ENCODE measurements around the gene SNX17.

SNX17 gene

DNA sequence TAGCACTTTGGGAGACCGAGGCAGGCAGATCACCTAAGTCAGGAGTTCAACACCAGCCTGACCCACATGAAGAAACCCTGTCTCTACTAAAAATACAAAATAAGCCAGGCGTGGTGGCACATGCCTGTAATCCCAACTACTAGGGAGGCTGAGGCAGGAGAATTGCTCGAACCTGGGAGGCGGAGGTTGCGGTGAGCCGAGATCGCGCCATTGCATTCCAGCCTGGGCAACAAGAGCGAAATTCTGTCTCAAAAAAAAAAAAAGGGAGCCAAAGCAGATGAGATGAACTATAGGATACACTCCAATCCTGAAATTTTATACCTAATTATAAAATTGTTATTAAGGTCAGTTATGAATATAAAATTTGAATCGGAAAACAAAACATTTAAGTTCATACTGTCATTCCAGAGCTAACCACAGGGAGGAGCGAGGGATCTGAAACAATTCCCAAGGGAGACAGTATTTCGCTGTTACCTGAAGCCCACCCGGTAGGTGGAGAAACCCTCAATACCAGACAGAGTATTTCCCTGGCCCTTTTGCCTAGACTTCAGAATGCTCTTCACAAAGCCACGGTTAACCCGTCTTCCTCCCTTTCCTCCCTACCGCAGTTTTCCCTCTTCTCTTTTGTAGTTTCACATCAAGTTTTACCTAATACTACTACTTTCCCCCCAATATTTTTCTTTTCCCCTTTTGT is 37.5 kb downstream of the SNX17 start:
- no peak overlapping the region for H3K23ac ChIP-seq (ENCODE audit: low read length)
- peak overlapping the region; percentile 93 for H3K4ac ChIP-seq (ENCODE audit: low read depth, low read length)
- H4K8ac ChIP-seq (ENCODE audit: low read depth, low read length) = no peak overlapping the region
- H2BK12ac ChIP-seq (ENCODE audit: low read length) = no peak overlapping the region
- H2AK5ac ChIP-seq (ENCODE audit: low read length) = no peak overlapping the region
- H3K27ac ChIP-seq (ENCODE audit: low read depth, low read length) = no peak overlapping the region
- H3K9ac ChIP-seq (ENCODE audit: low read length) = no peak overlapping the region
- peak; percentile 44 to 73 for DNase-seq
- H2AFZ ChIP-seq (ENCODE audit: insufficient read depth, low read length, poor library complexity) = no peak overlapping the region
- peaks cover 19% of the 10 kb centered on the region for H3K79me2 ChIP-seq (ENCODE audit: control insufficient read depth, insufficient read depth, low read length, poor library complexity)
- peaks cover 6 to 9% of the 10 kb centered on the region in 2 experiments for H3K36me3 ChIP-seq (ENCODE audit: control insufficient read depth in 1 of 2, insufficient read depth in 2 of 2, low read length in 2 of 2)
- H4K91ac ChIP-seq (ENCODE audit: low read depth, low read length) = no peak overlapping the region
- no peak overlapping the region for H2BK5ac ChIP-seq (ENCODE audit: low read depth, low read length, poor library complexity)
- no peaks in the 10 kb centered on the region for H3K27me3 ChIP-seq (ENCODE audit: insufficient read depth, low read length)
- no peak overlapping the region for H3K4me3 ChIP-seq (ENCODE audit: low read depth, low read length)
- no peak overlapping the region for H3K18ac ChIP-seq (ENCODE audit: low read length)
- H2BK120ac ChIP-seq (ENCODE audit: insufficient read depth, low read length, poor library complexity) = no peak overlapping the region
- H3K79me1 ChIP-seq (ENCODE audit: low read length) = peaks cover 6% of the 10 kb centered on the region
- H4K12ac ChIP-seq (ENCODE audit: low read depth, low read length) = no peak overlapping the region
- peak overlapping the region; percentile 56 for H3K4me2 ChIP-seq (ENCODE audit: low read length)
- no peaks in the 10 kb centered on the region for H3K9me3 ChIP-seq (ENCODE audit: insufficient read depth, low read depth, low read length)
- H3K14ac ChIP-seq (ENCODE audit: low read length) = no peak overlapping the region
- H3K4me1 ChIP-seq (ENCODE audit: control insufficient read depth in 1 of 2, insufficient read depth in 2 of 2, low read length in 2 of 2) = peaks cover 0 to 2% of the 10 kb centered on the region in 2 experiments
- WGBS (ENCODE audit: extremely low coverage, insufficient coverage, insufficient read length) = no CpG with 5 or more reads among the region's 16 CpGs

DNA sequence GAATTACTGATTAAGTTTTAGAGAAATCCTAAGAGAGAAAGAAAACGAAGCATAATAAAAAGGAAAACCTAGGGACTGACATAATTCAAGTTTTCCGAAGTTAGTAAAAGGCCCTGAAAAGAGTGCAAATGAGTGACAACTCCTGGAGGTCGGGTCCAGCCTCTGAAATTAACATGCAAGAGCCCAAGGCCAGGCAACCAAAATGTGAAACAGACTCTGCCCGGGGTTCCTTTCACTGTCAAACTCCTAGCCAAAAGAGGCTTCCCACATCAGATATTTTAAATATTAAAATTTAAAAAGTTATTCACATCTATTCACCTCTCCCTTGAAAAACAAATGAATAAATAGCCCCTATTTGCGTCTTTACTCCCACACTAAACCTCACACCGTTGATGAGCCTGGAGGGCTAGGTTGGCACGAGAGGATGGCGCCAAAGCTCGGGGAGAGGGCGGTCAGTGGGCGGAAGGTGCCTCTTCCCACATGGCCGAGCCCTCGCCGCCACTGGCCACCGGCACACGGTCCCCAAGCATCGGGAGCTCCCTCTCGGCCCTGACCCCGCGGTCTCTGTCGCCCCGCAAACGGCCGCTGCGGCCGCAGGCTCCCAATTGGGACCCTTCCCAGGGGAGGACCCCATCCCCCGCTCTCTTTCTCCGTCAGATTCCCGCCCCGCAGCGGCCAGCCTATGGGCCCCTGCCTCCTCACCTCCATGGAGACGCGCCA is 38.3 kb downstream of the SNX17 start:
- Histone ChIP-seq H2AK5ac (ENCODE audit: low read length) (peak overlapping the region; percentile 69), H3K18ac (ENCODE audit: low read length) (peak overlapping the region; percentile 81), H3K27ac (ENCODE audit: low read depth, low read length) (peak overlapping the region; percentile 37), H2BK5ac (ENCODE audit: low read depth, low read length, poor library complexity) (no peak overlapping the region), H2BK120ac (ENCODE audit: insufficient read depth, low read length, poor library complexity) (no peak overlapping the region), H3K23ac (ENCODE audit: low read length) (no peak overlapping the region), H4K91ac (ENCODE audit: low read depth, low read length) (peak overlapping the region; percentile 16), H3K14ac (ENCODE audit: low read length) (peak overlapping the region; percentile 74), H4K8ac (ENCODE audit: low read depth, low read length) (peak overlapping the region; percentile 64), H3K27me3 (ENCODE audit: insufficient read depth, low read length) (no peaks in the 10 kb centered on the region), H3K4me3 (ENCODE audit: low read depth, low read length) (peak overlapping the region; percentile 98), H3K4ac (ENCODE audit: low read depth, low read length) (peak overlapping the region; percentile 97), H4K12ac (ENCODE audit: low read depth, low read length) (peak overlapping the region; percentile 75), H2BK12ac (ENCODE audit: low read length) (peak overlapping the region; percentile 15), H3K9ac (ENCODE audit: low read length) (peak overlapping the region; percentile 89), H3K4me2 (ENCODE audit: low read length) (peak overlapping the region; percentile 66), H3K79me2 (ENCODE audit: control insufficient read depth, insufficient read depth, low read length, poor library complexity) (peaks cover 17% of the 10 kb centered on the region), H3K79me1 (ENCODE audit: low read length) (peaks cover 6% of the 10 kb centered on the region), H3K4me1 (ENCODE audit: control insufficient read depth in 1 of 2, insufficient read depth in 2 of 2, low read length in 2 of 2) (peaks cover 0 to 2% of the 10 kb centered on the region in 2 experiments), H3K9me3 (ENCODE audit: insufficient read depth, low read depth, low read length) (no peaks in the 10 kb centered on the region), H2AFZ (ENCODE audit: insufficient read depth, low read length, poor library complexity) (peak overlapping the region; percentile 90), H3K36me3 (ENCODE audit: control insufficient read depth in 1 of 2, insufficient read depth in 2 of 2, low read length in 2 of 2) (peaks cover 6 to 9% of the 10 kb centered on the region in 2 experiments)
- no CpG with 5 or more reads among the region's 33 CpGs for WGBS (ENCODE audit: extremely low coverage, insufficient coverage, insufficient read length)
- peak in 1 of 2 donors; percentile 44 for DNase-seq

DNA sequence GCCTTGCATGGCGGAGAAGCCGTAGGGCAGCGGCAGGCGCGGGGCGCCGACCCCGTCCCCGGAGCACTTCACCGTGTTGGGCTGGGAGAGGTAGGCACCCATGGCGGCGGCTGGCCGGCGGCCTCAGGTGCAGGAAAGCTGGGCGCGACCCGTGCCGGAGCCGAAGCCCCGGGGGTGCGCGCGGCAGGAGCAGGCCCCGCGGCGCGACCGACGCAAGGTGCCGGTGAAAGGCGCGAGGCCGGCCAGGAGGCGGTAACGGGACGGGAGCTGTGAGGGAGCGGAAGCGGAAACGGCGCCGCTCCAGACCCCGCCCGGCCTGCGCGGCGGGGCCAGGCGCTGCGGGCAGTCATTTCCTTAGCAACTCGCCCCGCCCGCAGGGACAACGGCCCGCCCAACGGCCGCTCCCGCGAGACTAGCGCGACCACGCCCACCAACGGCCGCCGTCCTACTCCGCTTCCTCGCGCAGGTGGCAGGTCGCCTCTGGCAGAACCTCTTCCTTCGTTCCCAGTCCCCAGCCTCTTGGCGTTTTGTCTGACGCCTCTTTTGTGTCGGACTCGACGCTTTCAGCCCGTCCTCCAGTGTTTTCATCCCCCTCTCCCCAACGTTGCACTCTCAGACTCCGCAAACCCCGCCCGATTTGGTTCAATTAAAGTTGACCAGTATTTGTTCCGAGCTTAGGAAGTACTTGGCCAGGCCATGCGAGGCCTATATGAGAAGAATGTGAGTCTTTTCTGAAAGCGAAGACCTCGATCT is 39.1 kb downstream of the SNX17 start, which contains the start of gene PPM1G:
TSS of gene PPM1G (minus strand) at position 271 of the 753 bp plus-strand sequence. CDS start at position 102, 169 bp downstream.
- peak within 1 kb of the TSS; percentile 87 for H4K8ac ChIP-seq (ENCODE audit: low read depth, low read length)
- peak within 1 kb of the TSS; percentile 75 for H4K12ac ChIP-seq (ENCODE audit: low read depth, low read length)
- H3K27me3 ChIP-seq (ENCODE audit: insufficient read depth, low read length) = no peaks in the 10 kb centered on the region
- peaks cover 0 to 2% of the 10 kb centered on the region in 2 experiments for H3K4me1 ChIP-seq (ENCODE audit: control insufficient read depth in 1 of 2, insufficient read depth in 2 of 2, low read length in 2 of 2)
- peaks cover 15% of the 10 kb centered on the region for H3K79me2 ChIP-seq (ENCODE audit: control insufficient read depth, insufficient read depth, low read length, poor library complexity)
- peak within 1 kb of the TSS; percentile 97 for H3K4ac ChIP-seq (ENCODE audit: low read depth, low read length)
- peak within 1 kb of the TSS; percentile 92 for H3K4me2 ChIP-seq (ENCODE audit: low read length)
- WGBS (ENCODE audit: extremely low coverage, insufficient coverage, insufficient read length) = no CpG with 5 or more reads among the region's 82 CpGs
- H4K91ac ChIP-seq (ENCODE audit: low read depth, low read length) = peak within 1 kb of the TSS; percentile 38
- H2AFZ ChIP-seq (ENCODE audit: insufficient read depth, low read length, poor library complexity) = peak within 1 kb of the TSS; percentile 90
- H3K79me1 ChIP-seq (ENCODE audit: low read length) = peaks cover 6% of the 10 kb centered on the region
- no peak within 1 kb of the TSS for H3K23ac ChIP-seq (ENCODE audit: low read length)
- H3K9ac ChIP-seq (ENCODE audit: low read length) = peak within 1 kb of the TSS; percentile 89
- H2BK5ac ChIP-seq (ENCODE audit: low read depth, low read length, poor library complexity) = no peak within 1 kb of the TSS
- peak within 1 kb of the TSS; percentile 69 for H2AK5ac ChIP-seq (ENCODE audit: low read length)
- H3K9me3 ChIP-seq (ENCODE audit: insufficient read depth, low read depth, low read length) = no peaks in the 10 kb centered on the region
- no peak within 1 kb of the TSS for H2BK120ac ChIP-seq (ENCODE audit: insufficient read depth, low read length, poor library complexity)
- peak within 1 kb of the TSS; percentile 15 for H2BK12ac ChIP-seq (ENCODE audit: low read length)
- DNase-seq = peak; percentile 96 to 98
- peak within 1 kb of the TSS; percentile 74 for H3K14ac ChIP-seq (ENCODE audit: low read length)
- peaks cover 6 to 8% of the 10 kb centered on the region in 2 experiments for H3K36me3 ChIP-seq (ENCODE audit: control insufficient read depth in 1 of 2, insufficient read depth in 2 of 2, low read length in 2 of 2)
- H3K27ac ChIP-seq (ENCODE audit: low read depth, low read length) = peak within 1 kb of the TSS; percentile 37
- H3K4me3 ChIP-seq (ENCODE audit: low read depth, low read length) = peak within 1 kb of the TSS; percentile 98
- H3K18ac ChIP-seq (ENCODE audit: low read length) = peak within 1 kb of the TSS; percentile 81
